Measurements from ENCODE around the gene ABHD4.
"Not testable (repeated sequence)": the region's sequence is repeated elsewhere in the genome, so short reads cannot be mapped to it uniquely, and the experiment has no call there.

ABHD4 gene, protein sequence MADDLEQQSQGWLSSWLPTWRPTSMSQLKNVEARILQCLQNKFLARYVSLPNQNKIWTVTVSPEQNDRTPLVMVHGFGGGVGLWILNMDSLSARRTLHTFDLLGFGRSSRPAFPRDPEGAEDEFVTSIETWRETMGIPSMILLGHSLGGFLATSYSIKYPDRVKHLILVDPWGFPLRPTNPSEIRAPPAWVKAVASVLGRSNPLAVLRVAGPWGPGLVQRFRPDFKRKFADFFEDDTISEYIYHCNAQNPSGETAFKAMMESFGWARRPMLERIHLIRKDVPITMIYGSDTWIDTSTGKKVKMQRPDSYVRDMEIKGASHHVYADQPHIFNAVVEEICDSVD

DNA sequence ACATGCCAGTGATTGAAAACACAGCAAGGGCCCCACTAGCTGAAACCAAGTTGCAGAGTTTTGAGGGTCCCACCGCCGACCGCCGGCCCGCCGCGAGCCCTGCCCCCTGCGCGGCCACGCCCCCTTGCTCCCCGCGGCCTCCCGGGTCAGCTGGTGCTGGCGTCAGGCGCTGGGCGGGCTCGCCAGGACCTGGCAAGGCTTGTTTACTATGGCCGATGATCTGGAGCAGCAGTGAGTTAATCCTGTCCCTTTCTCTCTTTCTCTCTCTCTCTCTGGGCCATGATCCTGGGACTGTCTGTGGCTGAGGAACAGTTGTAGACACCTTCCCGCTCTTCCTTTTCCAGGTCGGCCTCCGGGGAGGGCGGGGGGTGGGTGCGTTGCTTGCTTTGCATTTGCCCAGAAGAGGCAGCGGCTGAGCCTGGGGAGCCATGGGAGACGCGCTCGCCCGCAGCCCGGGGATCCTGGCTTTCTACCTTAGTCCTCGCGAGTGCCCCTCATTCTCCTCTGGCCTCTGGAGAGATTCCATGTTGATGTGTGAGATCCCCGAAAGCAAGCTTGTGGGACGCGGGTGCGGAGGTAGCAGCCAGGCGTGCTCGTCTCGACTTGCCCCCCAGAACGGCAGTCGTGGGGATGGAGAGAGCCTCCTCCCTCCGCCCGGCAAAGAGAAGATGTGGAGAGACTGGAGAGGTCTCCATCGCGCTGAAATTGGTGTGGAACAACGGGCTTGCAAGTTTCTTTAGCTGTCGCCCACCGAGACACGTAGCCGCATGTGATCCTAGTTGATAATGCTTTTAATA is at the start of gene ABHD4:
TSS of gene ABHD4 (plus strand) at position 202 of the 797 bp plus-strand sequence. CDS start at position 209, 7 bp downstream.
- peak; percentile 45 to 60 for DNase-seq (ENCODE audit: low read depth in 2 of 2)

DNA sequence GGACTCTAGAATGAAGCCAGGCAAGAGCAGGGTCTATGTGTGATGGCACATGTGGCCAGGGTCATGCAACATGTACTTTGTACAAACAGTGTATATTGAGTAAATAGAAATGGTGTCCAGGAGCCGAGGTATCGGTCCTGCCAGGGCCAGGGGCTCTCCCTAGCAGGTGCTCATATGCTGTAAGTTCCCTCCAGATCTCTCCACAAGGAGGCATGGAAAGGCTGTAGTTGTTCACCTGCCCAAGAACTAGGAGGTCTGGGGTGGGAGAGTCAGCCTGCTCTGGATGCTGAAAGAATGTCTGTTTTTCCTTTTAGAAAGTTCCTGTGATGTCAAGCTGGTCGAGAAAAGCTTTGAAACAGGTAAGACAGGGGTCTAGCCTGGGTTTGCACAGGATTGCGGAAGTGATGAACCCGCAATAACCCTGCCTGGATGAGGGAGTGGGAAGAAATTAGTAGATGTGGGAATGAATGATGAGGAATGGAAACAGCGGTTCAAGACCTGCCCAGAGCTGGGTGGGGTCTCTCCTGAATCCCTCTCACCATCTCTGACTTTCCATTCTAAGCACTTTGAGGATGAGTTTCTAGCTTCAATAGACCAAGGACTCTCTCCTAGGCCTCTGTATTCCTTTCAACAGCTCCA is 48.7 kb upstream of the ABHD4 start:
- DNase-seq (ENCODE audit: low read depth in 2 of 2) = no peak

DNA sequence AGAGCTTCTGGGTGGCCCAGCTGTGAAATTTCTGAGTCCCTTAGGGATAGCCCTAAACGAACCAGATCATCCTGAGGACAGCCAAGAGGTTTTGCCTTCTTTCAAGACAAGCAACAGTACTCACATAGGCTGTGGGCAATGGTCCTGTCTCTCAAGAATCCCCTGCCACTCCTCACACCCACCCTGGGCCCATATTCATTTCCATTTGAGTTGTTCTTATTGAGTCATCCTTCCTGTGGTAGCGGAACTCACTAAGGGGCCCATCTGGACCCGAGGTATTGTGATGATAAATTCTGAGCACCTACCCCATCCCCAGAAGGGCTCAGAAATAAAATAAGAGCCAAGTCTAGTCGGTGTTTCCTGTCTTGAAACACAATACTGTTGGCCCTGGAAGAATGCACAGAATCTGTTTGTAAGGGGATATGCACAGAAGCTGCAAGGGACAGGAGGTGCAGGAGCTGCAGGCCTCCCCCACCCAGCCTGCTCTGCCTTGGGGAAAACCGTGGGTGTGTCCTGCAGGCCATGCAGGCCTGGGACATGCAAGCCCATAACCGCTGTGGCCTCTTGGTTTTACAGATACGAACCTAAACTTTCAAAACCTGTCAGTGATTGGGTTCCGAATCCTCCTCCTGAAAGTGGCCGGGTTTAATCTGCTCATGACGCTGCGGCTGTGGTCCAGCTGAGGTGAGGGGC is 48.0 kb upstream of the ABHD4 start:
- DNase-seq (ENCODE audit: low read depth in 2 of 2) = peak in 1 of 2 donors; percentile 61

DNA sequence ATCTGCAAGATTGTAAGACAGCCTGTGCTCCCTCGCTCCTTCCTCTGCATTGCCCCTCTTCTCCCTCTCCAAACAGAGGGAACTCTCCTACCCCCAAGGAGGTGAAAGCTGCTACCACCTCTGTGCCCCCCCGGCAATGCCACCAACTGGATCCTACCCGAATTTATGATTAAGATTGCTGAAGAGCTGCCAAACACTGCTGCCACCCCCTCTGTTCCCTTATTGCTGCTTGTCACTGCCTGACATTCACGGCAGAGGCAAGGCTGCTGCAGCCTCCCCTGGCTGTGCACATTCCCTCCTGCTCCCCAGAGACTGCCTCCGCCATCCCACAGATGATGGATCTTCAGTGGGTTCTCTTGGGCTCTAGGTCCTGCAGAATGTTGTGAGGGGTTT is 46.5 kb upstream of the ABHD4 start:
- no peak for DNase-seq (ENCODE audit: low read depth in 2 of 2)

DNA sequence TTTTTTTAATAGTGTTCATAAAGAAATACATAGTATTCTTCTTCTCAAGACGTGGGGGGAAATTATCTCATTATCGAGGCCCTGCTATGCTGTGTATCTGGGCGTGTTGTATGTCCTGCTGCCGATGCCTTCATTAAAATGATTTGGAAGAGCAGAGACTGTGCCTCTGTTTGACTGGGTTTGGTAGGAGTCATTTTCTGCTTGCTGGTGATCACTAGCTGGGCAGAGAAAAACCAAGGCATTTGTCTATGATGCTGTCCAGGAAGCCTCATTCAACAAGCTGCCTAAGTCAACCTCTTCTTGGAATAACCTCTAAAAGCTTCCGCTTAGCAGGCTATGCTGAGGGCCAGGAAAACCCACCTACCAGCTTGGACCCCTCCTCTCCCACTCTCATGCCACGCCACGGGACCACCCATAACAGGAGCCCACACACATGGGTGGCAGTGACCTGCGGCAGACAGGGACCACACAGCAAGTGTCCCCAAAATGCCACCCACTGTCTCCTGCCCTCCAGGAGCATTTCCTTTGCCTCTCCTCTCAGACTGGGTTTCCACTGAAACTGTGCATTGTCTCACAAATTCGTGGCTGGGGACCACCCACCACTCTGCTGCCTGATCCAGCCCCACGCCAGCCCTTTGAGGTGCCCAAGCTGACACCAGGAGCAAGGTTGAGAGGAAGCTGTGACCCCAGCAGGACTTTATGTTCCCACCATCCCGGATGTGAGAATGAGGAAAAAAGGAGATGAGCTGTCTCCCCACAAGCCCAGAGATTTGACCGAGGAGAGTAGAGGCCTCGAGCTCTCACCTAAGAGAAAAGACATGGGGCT is 45.9 kb upstream of the ABHD4 start:
- no peak for DNase-seq (ENCODE audit: low read depth in 2 of 2)

DNA sequence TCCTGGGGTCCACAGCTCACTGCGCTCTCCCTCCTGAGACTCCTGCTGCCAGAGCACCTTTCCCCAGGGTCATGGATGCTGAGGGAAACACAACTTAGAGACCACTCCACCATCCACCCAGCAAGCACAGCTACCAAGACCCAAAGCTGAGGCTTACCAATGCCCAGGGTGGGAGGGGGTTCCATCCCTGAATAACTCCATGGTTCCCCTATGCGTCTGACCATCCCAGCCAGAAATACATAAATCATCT is 45.3 kb upstream of the ABHD4 start:
- DNase-seq (ENCODE audit: low read depth in 2 of 2) = no peak

DNA sequence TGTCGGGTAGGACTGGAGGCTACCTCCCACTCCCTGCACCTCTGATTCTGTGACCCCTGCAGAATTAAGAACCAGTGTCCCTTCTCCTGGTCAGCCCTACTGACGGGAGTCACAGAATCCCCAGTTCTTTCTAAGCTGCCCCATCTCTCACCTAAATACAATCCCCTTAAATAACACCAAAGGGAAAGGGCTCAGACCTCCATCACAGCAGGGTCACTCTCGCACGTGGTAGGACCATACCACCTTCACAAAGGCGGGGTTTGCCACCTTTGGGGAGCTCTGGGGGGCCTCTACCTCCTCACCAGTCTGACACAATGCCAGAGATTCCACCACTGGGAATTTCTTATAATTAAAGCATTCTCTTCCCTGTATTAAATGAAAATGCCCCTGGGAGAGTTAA is 44.7 kb upstream of the ABHD4 start:
- no peak for DNase-seq (ENCODE audit: low read depth in 2 of 2)

DNA sequence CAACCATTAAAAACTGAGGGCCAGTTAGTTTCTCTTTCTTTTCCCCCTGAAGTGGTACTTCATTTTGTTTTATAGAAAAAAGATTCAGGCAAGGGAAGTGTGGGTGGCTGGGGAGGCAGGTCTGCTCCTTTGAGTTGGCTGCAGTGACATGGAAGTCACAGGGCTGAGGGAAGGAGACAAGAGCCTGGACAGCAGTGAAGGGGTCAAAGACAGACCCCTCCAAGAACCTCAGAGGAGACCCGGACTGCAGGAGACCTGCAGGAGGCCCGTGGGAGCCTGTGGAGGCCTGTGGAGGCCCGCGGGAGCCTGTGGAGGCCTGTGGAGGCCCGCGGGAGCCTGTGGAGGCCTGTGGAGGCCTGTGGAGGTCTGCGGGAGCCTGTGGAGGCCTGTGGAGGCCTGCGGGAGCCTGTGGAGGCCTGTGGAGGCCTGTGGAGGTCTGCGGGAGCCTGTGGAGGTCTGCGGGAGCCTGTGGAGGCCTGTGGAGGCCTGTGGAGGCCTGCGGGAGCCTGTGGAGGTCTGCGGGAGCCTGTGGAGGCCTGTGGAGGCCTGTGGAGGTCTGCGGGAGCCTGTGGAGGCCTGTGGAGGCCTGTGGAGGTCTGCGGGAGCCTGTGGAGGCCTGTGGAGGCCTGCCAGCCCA is 44.1 kb upstream of the ABHD4 start:
- not testable (repeated sequence) for DNase-seq (ENCODE audit: low read depth in 2 of 2)

DNA sequence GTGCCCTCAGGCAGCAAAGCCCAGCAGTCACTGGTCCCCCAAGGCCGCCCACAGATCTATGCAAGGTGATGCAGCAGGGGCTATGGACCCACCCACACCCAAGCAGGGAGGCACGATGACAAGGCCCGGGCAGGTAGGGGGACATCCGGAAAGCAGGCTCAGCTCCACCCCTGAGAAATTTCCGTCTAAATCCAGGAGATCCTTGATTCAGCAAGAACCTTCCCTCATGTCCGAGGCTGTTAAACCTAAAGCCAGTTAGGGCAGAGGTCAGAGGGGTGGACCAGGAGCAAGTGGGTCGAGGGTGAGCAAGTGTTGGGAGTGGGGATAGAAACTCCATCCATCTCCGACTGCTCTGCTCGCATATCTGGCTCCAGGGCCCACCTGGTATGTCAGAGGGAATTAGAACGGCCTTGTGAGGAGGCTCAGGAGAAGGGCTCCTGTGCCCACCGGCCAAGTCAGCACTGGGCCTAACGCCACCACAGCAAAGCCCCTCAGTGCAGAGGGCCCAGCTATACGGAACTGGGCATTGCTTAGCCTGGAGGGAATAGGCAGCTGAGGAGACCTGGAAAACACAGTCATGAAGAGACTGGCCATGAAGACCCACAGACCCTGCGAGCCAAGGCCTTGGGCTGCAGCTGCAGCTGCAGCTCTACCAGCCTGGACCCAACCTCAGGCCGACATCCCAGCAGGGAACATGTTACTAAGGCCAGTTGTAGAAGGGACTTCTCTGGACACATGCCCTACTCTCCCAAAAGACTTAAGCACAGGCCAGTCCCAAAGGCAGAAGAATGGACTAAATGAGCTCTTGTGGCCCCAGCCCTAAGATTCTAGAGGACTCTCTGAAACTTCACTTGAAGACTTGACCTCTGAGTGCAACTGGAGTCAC is 43.4 kb upstream of the ABHD4 start:
- no peak for DNase-seq (ENCODE audit: low read depth in 2 of 2)

DNA sequence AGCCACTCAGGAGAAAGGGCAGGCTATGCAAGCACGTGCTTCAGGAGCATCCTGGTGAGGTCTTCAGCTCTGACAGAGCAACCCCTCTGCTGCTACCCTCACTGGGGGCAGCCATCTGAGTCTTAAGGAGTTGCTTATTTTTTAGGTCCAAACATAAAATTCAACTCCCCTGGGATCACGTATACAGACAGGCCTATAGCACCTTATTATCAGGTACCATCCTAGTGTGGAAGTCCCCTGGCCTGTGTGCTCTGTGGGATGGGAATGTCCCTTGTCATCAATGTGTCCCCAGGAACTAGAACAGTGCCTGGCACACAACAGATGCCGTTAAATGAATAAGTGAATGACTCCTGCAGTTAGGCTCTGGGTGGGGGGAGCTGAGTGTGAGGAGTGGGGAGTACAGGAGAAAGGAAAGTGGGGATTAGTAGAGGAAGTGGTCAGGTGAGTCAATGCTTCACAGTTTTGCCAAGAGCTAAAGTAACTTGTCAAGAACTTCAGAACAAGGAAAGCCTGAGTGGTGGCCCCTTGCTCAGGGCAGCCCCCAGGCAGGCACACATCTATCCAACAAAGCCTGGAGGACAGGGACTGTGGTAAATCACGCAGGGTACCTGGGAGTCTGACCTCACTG is 42.6 kb upstream of the ABHD4 start:
- peak in 1 of 2 donors; percentile 62 for DNase-seq (ENCODE audit: low read depth in 2 of 2)

DNA sequence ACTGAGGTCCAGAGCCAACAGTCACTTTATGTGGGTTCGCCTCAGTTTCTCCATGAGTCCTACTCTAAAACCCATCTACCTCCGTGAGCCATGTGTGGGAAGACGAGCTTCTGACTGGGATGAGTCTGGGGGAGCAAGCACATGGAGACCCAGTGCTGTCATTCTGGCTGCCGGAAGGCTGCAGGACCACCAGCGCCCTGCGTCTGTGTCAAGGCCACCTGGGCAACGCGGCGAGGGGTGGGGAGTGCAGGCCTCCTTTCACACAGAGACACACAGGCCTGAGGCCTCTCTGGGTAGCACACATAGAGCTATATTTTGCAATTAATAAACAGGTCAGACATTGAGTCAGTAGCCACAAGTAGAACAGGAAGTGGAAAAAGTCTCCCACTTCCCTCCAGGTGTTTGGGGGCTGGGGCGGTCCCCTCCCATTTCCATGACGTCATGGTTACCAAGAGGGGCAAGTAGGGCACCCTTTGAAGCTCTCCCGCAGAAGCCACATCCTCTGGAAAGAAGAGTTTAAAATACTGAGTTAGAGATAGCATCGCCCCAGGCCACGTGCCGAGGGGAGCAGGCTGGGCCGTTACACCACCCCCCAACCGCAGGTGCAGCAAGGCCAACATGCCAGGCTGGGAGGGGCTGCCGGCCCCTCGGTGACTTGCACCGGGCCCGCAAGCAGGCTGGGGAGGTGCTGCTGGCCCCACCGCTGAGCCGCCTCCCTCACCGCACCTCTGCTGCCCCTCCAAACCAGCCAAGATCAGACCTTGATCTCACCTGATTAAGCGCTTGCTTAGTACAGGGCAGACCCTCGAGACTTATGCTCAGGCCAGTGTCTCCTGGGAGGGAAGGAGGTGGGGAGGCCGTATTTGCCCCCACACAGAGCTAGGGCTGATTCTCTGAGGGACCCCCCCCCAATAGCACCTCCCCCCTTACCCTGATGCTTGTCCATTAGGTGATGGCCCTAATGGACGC is 41.8 kb upstream of the ABHD4 start:
- DNase-seq (ENCODE audit: low read depth in 2 of 2) = peak; percentile 93 to 96

DNA sequence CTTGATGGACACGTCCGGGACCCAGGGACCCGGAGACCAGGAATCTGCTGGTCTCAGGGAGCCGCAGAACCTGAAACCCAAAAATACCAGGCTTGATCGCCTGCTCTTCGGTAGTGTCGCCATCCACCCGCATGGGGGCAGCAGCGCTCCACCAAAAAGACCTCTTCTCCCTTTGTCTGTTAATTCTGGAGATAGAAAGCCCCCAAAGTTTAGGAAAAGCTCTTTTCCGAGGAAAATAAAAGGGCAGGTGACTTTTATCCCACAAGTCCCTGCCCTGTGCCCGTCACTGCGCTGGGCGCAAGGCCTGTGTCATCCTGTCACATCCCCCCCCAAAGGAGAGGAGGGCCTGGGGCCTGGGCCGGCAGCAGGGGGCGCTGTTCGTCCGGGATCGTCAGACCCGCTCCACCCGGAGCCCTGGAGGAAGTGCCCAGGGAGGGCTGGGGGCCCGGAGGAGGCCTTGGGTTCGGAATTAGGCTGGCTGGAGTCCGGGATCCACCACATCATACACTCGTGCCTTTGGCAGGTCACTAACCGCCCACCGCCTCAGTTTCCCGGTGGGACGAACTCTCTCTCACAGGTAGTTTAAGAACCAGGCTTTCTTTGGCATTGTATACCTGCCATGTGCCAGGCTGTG is 41.0 kb upstream of the ABHD4 start:
- peak; percentile 90 to 93 for DNase-seq (ENCODE audit: low read depth in 2 of 2)

DNA sequence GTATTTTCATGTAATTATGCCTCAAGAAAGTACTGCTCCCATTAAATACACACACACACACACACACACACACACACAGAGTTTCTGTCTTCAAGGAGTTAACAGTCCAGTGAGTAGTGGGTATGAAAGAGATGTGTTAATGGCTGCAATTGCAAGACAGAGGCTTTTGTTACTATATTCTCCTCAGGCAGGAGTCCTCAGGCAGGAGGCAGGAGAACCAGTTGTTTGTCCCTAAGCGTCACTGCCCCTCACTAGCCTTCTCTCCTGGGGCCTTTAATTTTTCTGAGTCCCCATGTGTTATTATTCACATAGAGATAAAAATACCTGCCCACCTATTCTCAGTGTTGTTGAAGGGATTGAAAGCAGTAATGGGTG is 40.3 kb upstream of the ABHD4 start:
- DNase-seq (ENCODE audit: low read depth in 2 of 2) = no peak

DNA sequence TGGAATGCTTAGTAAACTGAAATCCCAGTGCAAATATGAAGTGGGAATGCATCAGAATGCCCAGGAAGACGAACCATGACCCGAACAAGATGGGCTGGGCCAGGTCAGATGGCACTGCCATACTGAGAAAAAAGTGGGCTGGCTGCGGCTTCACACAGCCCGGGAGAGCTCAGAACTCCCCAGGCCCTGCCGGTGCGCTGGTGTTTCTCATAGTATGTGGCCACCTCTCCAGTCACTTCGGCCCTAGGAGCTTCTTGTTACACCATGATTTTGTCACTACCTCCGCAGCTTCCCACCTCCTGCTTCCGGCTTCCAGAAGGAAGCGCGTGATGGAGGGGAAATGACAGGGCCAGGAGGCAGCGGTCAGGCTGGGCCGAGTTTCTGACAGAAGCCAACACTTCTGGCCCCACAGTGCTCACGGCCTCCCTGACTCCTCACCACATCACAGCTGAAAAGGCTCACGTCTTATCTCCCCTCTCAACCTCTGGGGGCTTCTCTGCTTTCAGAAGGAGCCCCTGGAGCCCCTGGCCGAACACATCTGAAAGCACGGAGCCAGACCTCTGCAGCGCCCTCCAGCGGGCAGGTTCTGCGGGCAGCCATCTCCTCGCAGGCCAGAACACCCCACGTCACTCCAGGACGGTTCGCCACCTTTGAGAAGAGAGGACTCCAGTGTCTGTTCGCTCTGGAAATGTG is 39.7 kb upstream of the ABHD4 start:
- DNase-seq (ENCODE audit: low read depth in 2 of 2) = peak in 1 of 2 donors; percentile 75

DNA sequence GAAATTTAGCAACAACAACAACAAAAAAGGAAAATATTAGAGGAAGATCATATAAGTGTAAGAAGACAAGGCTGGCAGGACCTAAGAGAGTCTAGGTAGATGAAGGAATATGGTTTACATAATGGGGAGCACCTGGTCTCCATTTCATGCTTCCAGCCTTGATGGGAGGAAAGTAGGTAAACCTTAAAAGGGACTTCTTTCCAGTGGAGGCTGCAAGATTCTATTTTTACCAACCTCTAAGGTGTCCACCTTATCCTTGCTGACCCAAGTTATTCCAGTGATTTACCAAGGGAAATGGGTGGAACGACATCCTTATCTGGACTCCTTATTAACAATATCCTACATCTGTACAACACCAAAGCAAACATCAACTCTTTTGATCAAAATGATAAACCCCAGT is 39.1 kb upstream of the ABHD4 start:
- DNase-seq (ENCODE audit: low read depth in 2 of 2) = no peak

DNA sequence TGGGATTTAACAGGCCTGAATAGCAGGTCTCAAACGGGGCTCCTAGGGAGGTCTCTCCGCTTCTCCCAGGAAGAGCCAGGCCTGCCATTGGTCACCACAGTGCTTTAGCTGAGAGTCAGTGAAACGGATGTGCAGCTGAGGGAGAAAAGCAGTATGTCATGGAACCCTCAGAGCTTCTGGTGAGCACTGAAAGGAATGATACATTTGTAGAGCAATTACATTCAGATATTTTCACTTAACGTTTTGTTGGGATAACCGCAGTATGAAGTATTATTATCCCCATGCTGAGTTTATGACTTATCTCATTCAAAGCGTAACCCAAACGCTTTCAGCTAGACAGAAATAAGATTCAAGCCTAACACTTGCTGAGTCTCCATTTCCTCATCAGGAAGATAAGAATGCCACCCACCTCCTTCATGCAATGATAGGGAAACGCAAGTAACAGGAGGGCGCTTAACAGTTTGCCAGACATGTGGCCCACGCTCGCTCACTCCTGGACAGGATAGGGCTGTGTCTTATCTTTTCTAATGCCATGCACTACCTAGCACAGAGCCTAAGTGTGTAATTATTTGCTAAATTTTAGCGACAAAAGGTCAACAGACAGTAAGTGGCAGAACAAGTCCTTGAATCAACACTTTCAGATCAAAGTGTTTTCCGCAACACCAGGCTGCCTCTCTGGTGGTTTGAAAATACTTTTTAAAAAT is 37.3 kb upstream of the ABHD4 start:
- no peak for DNase-seq (ENCODE audit: low read depth in 2 of 2)

DNA sequence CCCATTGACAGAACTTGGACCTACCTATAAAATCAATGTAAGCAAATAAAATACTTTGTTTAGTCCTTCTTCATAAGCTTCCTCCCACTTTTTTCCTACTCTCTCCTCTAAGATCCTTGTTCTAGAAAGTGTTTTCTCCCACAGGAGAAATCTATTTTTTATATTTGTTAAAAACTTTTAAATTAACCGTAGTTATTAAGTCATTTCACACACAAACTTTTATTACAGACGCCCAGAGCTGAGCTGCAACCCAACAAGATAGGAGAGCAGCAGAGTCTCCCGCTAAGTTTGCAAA is 36.8 kb upstream of the ABHD4 start:
- no peak for DNase-seq (ENCODE audit: low read depth in 2 of 2)

Data from stimulated activated CD8-positive, alpha-beta memory T cell treated with anti-CD3 and anti-CD28 coated beads, Interleukin-2, amount 100 ng/mL, for 48 hours (primary cell).